Prostate gland (tissue), 2 donors: Measurements from ENCODE around the gene GNG10. TPM values are rescaled to one million over a fixed set of nuclear protein-coding genes. Genes with fewer than 3 reads are reported as not detected.

Experiments used
- DNase-seq: peaks from one replicate; pipeline ENCODE4 v3.0.0-alpha.2; 2019; ENCODE audit warnings: low spot score
- H3K27ac ChIP-seq, 2 donors: fragments of 200-600 bp; sonication (generic); 2 replicates each; pipeline ENCODE4 v1.5.1; 2017 to 2019
- H3K27me3 ChIP-seq: fragments of 200-600 bp; sonication (generic); replicated peaks from 2 replicates; pipeline ENCODE4 v1.5.1; 2019; ENCODE audit not compliant: insufficient read depth
- H3K36me3 ChIP-seq, 2 donors: fragments of 200-600 bp; sonication (generic); 1 replicate in 1 of 2; 2 replicates in 1 of 2; pipeline versions ENCODE4 v1.5.1 to v1.8.1; 2017 to 2019
- H3K4me1 ChIP-seq: fragments of 200-600 bp; sonication (generic); replicated peaks from 2 replicates; pipeline ENCODE4 v1.5.1; 2019
- H3K4me3 ChIP-seq, 2 donors: fragments of 200-600 bp; sonication (generic); 2 replicates each; pipeline ENCODE4 v1.5.1; 2017 to 2019
- H3K9me3 ChIP-seq: fragments of 200-600 bp; sonication (generic); 2 replicates; pipeline ENCODE4 v1.5.1; 2017
- POLR2A ChIP-seq: fragments of 450-650 bp; IDR thresholded peaks from one replicate; pipeline ENCODE4 v1.6.1; 2016; ENCODE audit warnings: antibody characterized with exemption, mild to moderate bottlenecking
- POLR2AphosphoS5 ChIP-seq: sonication (generic); formaldehyde crosslinking; IDR thresholded peaks from one replicate; pipeline ENCODE4 v1.6.1; 2017; ENCODE audit warnings: antibody characterized with exemption
- WGBS: methylation state at CpG from one replicate; pipeline ENCODE4 v1.1.5; 2018; 5-methylcytosine and 5-hydroxymethylcytosine counted together
- intact Hi-C: fragments of 100-400 bp; cut with DNase I; formaldehyde crosslinking; loops from one replicate; pipeline ENCODE4 v1.14.2; 2022
- total RNA-seq, 2 donors: library from RNA; depleted of rRNA; stranded (reverse); fragments of >200 nt; gene quantifications; one replicate each; pipeline ENCODE4 v1.1.0, GENCODE V29; 2016
- TF ChIP-seq, protein P1 (sequence below), 4 experiments: fragments of 200-600 bp in 2 of 4; fragments of 450-650 bp in 2 of 4; sonication (generic) in 2 of 4; IDR thresholded peaks; 1 replicate in 3 of 4; 2 replicates in 1 of 4; pipeline ENCODE4 v1.5.1; 2016 to 2019; ENCODE audit warnings: antibody characterized with exemption in 4 of 4, mild to moderate bottlenecking in 2 of 4, moderate library complexity in 2 of 4

The GNG10 gene
- total RNA-seq, 2 donors from 2014 or later, result 51.2 to 73.0 TPM

- no peaks in the 10 kb centered on the region for H3K36me3 ChIP-seq
- 72% methylated on average over 3 of the region's 3 CpGs for WGBS
- no peaks in the 10 kb centered on the region for H3K4me1 ChIP-seq
- DNase-seq, result no peak
- H3K27ac ChIP-seq, result no peak overlapping the region
- H3K27me3 ChIP-seq, result no peaks in the 10 kb centered on the region
- intact Hi-C loops, result no loop called here
- no peaks in the 10 kb centered on the region for H3K9me3 ChIP-seq
- H3K4me3 ChIP-seq, result no peak overlapping the region
- TF ChIP-seq POLR2A (no peak), POLR2AphosphoS5 (no peak)
- TF ChIP-seq, protein P1, sequence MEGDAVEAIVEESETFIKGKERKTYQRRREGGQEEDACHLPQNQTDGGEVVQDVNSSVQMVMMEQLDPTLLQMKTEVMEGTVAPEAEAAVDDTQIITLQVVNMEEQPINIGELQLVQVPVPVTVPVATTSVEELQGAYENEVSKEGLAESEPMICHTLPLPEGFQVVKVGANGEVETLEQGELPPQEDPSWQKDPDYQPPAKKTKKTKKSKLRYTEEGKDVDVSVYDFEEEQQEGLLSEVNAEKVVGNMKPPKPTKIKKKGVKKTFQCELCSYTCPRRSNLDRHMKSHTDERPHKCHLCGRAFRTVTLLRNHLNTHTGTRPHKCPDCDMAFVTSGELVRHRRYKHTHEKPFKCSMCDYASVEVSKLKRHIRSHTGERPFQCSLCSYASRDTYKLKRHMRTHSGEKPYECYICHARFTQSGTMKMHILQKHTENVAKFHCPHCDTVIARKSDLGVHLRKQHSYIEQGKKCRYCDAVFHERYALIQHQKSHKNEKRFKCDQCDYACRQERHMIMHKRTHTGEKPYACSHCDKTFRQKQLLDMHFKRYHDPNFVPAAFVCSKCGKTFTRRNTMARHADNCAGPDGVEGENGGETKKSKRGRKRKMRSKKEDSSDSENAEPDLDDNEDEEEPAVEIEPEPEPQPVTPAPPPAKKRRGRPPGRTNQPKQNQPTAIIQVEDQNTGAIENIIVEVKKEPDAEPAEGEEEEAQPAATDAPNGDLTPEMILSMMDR (IDR thresholded peaks at IDR 0.05), result no peak
These were observed 38.8 kb upstream of the GNG10 start for GRCh38 chr9:111622626-111623025.

DNA sequence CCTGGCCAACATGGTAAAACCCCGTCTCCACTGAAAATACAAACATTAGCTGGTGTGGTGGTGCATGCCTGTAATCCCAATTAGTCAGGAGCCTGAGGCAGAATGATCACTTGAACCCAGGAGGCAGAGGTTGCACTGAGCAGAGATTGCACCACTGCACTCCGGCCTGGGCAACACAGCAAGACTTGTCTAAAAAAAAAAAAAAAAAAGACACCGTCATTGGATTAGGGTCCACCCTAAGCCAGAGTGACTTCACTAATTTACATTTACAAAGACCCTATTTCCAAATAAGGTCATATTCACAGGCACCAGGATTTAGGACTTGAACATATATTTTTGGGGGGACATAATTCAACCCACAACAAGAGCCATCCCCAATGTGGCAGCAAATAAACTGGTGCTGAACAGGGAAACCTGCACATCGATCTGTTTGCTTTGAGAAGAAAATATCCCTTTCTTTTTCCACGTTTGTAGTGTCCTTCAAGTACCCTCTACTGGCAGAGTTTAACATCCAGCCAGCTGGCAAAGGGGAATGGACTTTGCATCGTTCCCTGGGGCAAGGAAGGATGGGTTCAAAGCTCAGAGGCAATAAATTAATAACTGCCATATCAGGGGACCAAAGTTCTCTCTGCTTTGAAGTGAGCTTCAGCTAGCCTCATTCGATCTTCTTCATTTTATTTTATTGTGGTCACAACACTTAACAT, 34.0 kb upstream of the GNG10 start:
- no peak overlapping the region for H3K27ac ChIP-seq
- no peaks in the 10 kb centered on the region for H3K27me3 ChIP-seq
- no peak for DNase-seq
- no peaks in the 10 kb centered on the region for H3K4me1 ChIP-seq
- no peaks in the 10 kb centered on the region for H3K9me3 ChIP-seq
- H3K36me3 ChIP-seq, result no peaks in the 10 kb centered on the region
- H3K4me3 ChIP-seq, result no peak overlapping the region
- WGBS, result 62% methylated on average over 7 of the region's 7 CpGs
- intact Hi-C loops, result no loop called here
- TF ChIP-seq, protein P1 (IDR thresholded peaks at IDR 0.05), result no peak
- TF ChIP-seq POLR2A (no peak), POLR2AphosphoS5 (no peak)

GRCh38 chr9:111628411-111628810, 33.0 kb upstream of the GNG10 start:
- TF ChIP-seq, protein P1 (IDR thresholded peaks at IDR 0.05), result no peak
- TF ChIP-seq POLR2AphosphoS5 (no peak), POLR2A (no peak)
- DNase-seq, result no peak
- intact Hi-C loops, result no loop called here
- Histone ChIP-seq H3K27me3 (no peaks in the 10 kb centered on the region), H3K4me3 (no peak overlapping the region), H3K9me3 (no peaks in the 10 kb centered on the region), H3K27ac (no peak overlapping the region), H3K36me3 (no peaks in the 10 kb centered on the region), H3K4me1 (no peaks in the 10 kb centered on the region)
- WGBS, result 98% methylated on average over 7 of the region's 7 CpGs

DNA sequence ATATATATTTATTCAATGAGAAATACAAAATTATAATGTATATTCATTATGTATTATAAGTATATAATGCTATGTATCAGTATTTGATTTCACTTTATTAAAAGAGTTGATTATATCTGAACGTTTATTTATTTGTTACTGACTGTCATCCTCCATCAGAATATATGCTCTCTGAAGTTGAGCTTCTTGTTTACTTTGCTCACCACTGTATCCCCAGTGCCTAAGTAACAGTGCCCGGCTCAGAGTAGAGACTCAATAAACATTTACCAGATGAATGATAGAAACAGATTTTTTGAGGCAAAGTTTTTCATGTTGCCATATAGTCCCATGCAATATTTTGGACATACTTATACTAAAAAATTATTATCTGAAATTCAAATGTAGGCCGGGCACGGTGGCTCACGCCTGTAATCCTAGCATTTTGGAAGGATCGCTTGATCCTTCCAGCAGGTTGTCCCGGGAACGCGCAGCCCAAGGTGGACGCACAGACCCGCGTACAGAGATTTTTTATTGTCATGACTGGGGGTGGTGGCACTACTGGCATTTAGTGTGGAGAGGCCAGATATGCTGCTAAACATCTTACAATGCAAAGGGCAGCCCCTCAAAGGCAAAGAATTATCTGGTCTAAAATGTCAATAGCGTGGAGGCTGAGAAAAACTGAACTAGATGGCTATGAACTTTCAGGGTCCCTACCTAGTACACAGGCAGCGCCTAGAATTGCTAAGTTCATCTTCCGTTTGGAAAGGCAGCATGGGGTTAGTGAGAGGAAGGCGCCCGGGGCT, 31.0 kb upstream of the GNG10 start:
- Histone ChIP-seq H3K27me3 (no peaks in the 10 kb centered on the region), H3K4me1 (no peaks in the 10 kb centered on the region), H3K9me3 (no peaks in the 10 kb centered on the region), H3K36me3 (no peaks in the 10 kb centered on the region), H3K27ac (peak overlapping the region; percentile 84 to 86), H3K4me3 (peak overlapping the region; percentile 94 to 97)
- 7% methylated on average over 17 of the region's 17 CpGs for WGBS
- TF ChIP-seq, protein P1 (IDR thresholded peaks at IDR 0.05), result no peak
- TF ChIP-seq POLR2A (no peak), POLR2AphosphoS5 (no peak)
- intact Hi-C loops, result no loop called here
- no peak for DNase-seq

- TF ChIP-seq POLR2AphosphoS5 (no peak), POLR2A (no peak)
- TF ChIP-seq, protein P1 (IDR thresholded peaks at IDR 0.05), result no peak
- no peak for DNase-seq
- WGBS, result 0% methylated on average over 14 of the region's 14 CpGs
- Histone ChIP-seq H3K9me3 (no peaks in the 10 kb centered on the region), H3K4me1 (no peaks in the 10 kb centered on the region), H3K27me3 (no peaks in the 10 kb centered on the region), H3K36me3 (no peaks in the 10 kb centered on the region), H3K4me3 (peak overlapping the region; percentile 94 to 97), H3K27ac (peak overlapping the region; percentile 84 to 86)
- intact Hi-C loops, result no loop called here
These were observed 30.5 kb upstream of the GNG10 start for GRCh38 chr9:111630964-111631213.
